Smooth muscle cell (in vitro differentiated cells): ENCODE measurements around the gene JAK1. TPM values are rescaled to one million over a fixed set of nuclear protein-coding genes. Genes with fewer than 3 reads are reported as not detected.

Source experiments
- DNase-seq: peaks from one replicate; lab custom pipeline; 2025; ENCODE audit not compliant: unreplicated experiment; lab: John Stamatoyannopoulos, UW
- H2AFZ ChIP-seq: fragments of 200-600 bp; sonication (generic); 2 replicates; pipeline ENCODE4 v1.6.0; 2016; ENCODE audit warnings: antibody characterized with exemption, low read depth, mild to moderate bottlenecking
- H3F3A ChIP-seq: fragments of 200-600 bp; sonication (generic); 2 replicates; pipeline ENCODE4 v1.6.0; 2017; ENCODE audit warnings: antibody characterized with exemption, low read depth
- H3K27ac ChIP-seq: fragments of 200-600 bp; sonication (generic); 2 replicates; pipeline ENCODE4 v1.5.1; 2016; ENCODE audit warnings: low read depth, mild to moderate bottlenecking
- H3K27me3 ChIP-seq: fragments of 200-600 bp; sonication (generic); 2 replicates; pipeline ENCODE4 v1.6.1; 2016; ENCODE audit warnings: low read depth, mild to moderate bottlenecking
- H3K36me3 ChIP-seq: fragments of 200-600 bp; sonication (generic); 2 replicates; pipeline ENCODE4 v1.5.1; 2016; ENCODE audit warnings: low read depth
- H3K4me1 ChIP-seq: fragments of 200-600 bp; sonication (generic); 2 replicates; pipeline ENCODE4 v1.5.1; 2016; ENCODE audit warnings: low read depth
- H3K4me2 ChIP-seq: fragments of 200-600 bp; sonication (generic); 2 replicates; pipeline ENCODE4 v1.6.0; 2016; ENCODE audit warnings: mild to moderate bottlenecking
- H3K4me3 ChIP-seq: fragments of 200-600 bp; sonication (generic); 2 replicates; pipeline ENCODE4 v1.5.1; 2016; ENCODE audit warnings: mild to moderate bottlenecking
- H3K79me2 ChIP-seq: fragments of 200-600 bp; sonication (generic); 2 replicates; pipeline ENCODE4 v1.6.0; 2016; ENCODE audit warnings: low read depth, mild to moderate bottlenecking
- H3K9ac ChIP-seq: fragments of 200-600 bp; sonication (generic); 2 replicates; pipeline ENCODE4 v1.6.0; 2016; ENCODE audit warnings: low read depth
- H3K9me3 ChIP-seq: fragments of 200-600 bp; sonication (generic); replicated peaks from 2 replicates; pipeline ENCODE4 v1.5.1; 2016; ENCODE audit warnings: low read depth
- H4K20me1 ChIP-seq: fragments of 200-600 bp; sonication (generic); 2 replicates; pipeline ENCODE4 v1.6.0; 2016; ENCODE audit warnings: low read depth
- CTCF ChIP-seq: fragments of 200-600 bp; sonication (generic); IDR thresholded peaks from 2 replicates; pipeline ENCODE4 v1.5.1; 2017; ENCODE audit warnings: borderline replicate concordance, mild to moderate bottlenecking, antibody characterized with exemption; ENCODE audit not compliant: insufficient read depth, poor library complexity, severe bottlenecking
- WGBS: methylation state at CpG from one replicate; pipeline ENCODE4 v1.1.7; 2016; ENCODE audit warnings: low lambda C conversion rate; 5-methylcytosine and 5-hydroxymethylcytosine counted together
- polyA plus RNA-seq: library from polyadenylated mRNA; unstranded; fragments of >200 nt; fragmentation: Nextera tagmentation; extraction: Ambion mirVana; gene quantifications from 2 replicates; pipeline ENCODE4 v1.2.1, GENCODE V29; 2016
- total RNA-seq: library from RNA; depleted of rRNA; stranded (reverse); fragments of >200 nt; gene quantifications from 2 replicates; pipeline ENCODE4 v1.2.3, GENCODE V29; 2014

Gene JAK1
- total and polyA plus RNA-seq, 2 experiments from 2014 or later: 44.9 to 110 TPM

GRCh38 chr1:64880449-64880848 lies 85.9 kb downstream of the JAK1 start:
- H3K9ac ChIP-seq: no peak overlapping the region
- H3F3A ChIP-seq: peaks cover 5% of the 10 kb centered on the region
- TF ChIP-seq CTCF: no peak
- no peaks in the 10 kb centered on the region for H3K79me2 ChIP-seq
- H4K20me1 ChIP-seq: peaks cover 21% of the 10 kb centered on the region
- no peak overlapping the region for H2AFZ ChIP-seq
- no peak overlapping the region for H3K4me2 ChIP-seq
- 97% methylated on average over 4 of the region's 4 CpGs for WGBS
- peaks cover 3% of the 10 kb centered on the region for H3K36me3 ChIP-seq
- H3K4me1 ChIP-seq: no peaks in the 10 kb centered on the region
- no peak overlapping the region for H3K27ac ChIP-seq
- no peak overlapping the region for H3K4me3 ChIP-seq
- H3K27me3 ChIP-seq: no peaks in the 10 kb centered on the region
- no peak for DNase-seq
- no peaks in the 10 kb centered on the region for H3K9me3 ChIP-seq

GRCh38 chr1:64878931-64879611 lies 87.3 kb downstream of the JAK1 start:
- H3K27ac ChIP-seq: no peak overlapping the region
- 92% methylated on average over 12 of the region's 12 CpGs for WGBS
- no peak for TF ChIP-seq CTCF
- H3F3A ChIP-seq: no peaks in the 10 kb centered on the region
- no peaks in the 10 kb centered on the region for H3K9me3 ChIP-seq
- H3K4me3 ChIP-seq: no peak overlapping the region
- no peak overlapping the region for H3K4me2 ChIP-seq
- H3K79me2 ChIP-seq: no peaks in the 10 kb centered on the region
- H3K9ac ChIP-seq: no peak overlapping the region
- DNase-seq: no peak
- H3K4me1 ChIP-seq: no peaks in the 10 kb centered on the region
- H4K20me1 ChIP-seq: peaks cover 9% of the 10 kb centered on the region
- H3K27me3 ChIP-seq: no peaks in the 10 kb centered on the region
- no peak overlapping the region for H2AFZ ChIP-seq
- H3K36me3 ChIP-seq: peaks cover 3% of the 10 kb centered on the region

DNA sequence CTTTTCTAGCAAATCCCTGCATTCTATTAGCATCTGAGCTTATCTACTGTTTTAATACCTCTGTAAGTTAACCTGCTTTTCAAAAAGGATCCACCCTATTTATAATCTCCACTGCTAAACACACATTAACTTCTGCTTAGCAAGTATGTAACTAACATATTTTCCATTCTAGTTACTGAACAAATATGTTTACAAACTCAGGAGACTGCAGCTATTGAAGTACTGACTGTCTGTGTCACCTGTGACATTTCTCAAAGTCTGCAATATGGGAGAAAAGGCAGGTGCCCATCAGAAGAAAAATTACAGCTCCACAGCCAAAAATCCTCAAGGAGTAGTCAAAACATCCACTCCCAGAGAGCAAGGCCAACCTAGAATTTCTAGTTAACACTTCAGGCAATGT lies 88.3 kb downstream of the JAK1 start:
- TF ChIP-seq CTCF: no peak
- Histone ChIP-seq H3K27me3 (no peaks in the 10 kb centered on the region), H2AFZ (no peak overlapping the region), H3K9me3 (no peaks in the 10 kb centered on the region), H3K79me2 (no peaks in the 10 kb centered on the region), H3K4me1 (no peaks in the 10 kb centered on the region), H3K9ac (no peak overlapping the region), H3K4me2 (no peak overlapping the region), H3F3A (no peaks in the 10 kb centered on the region), H3K27ac (no peak overlapping the region), H3K36me3 (peaks cover 3% of the 10 kb centered on the region), H4K20me1 (peaks cover 5% of the 10 kb centered on the region), H3K4me3 (no peak overlapping the region)
- no peak for DNase-seq

DNA sequence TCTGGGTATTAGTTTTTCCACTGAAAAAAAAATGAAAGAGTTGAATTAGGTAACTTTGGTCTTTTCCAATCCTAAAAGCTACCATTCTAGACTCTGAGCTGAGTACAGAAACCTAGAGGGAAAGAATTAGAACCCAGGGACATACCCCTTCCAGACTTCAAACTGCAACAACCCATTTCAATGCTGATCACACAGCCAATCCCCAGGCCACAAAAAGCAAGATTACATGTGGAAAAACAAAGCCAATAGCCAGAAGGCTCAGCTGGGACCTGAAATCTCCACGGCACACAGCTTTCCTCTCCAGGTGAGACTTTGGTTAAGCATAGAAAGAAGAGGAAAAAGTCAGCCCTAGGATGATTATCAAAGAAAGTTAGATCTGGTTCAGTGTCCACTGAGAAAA lies 88.8 kb downstream of the JAK1 start:
- Histone ChIP-seq H2AFZ (no peak overlapping the region), H3K36me3 (peaks cover 7% of the 10 kb centered on the region), H3K4me1 (no peaks in the 10 kb centered on the region), H3K9ac (no peak overlapping the region), H4K20me1 (peaks cover 5% of the 10 kb centered on the region), H3K4me3 (no peak overlapping the region), H3K27me3 (no peaks in the 10 kb centered on the region), H3K27ac (no peak overlapping the region), H3F3A (no peaks in the 10 kb centered on the region), H3K4me2 (no peak overlapping the region), H3K9me3 (no peaks in the 10 kb centered on the region), H3K79me2 (no peaks in the 10 kb centered on the region)
- WGBS: 79% methylated on average over 1 of the region's 1 CpG
- no peak for TF ChIP-seq CTCF
- no peak for DNase-seq
